Mesodermal cell (in vitro differentiated cells): ENCODE measurements around the gene OR6K6.

Source experiments
- H3K27ac ChIP-seq: 2 replicates; pipeline ENCODE4 v1.7.0; 2013; ENCODE audit warnings: mild to moderate bottlenecking, low read depth, low read length, moderate library complexity; ENCODE audit not compliant: severe bottlenecking
- H3K36me3 ChIP-seq: 2 replicates; pipeline ENCODE4 v1.7.1; 2013; ENCODE audit warnings: mild to moderate bottlenecking, low read length, moderate library complexity; ENCODE audit not compliant: control insufficient read depth, insufficient read depth
- H3K4me1 ChIP-seq: one replicate; pipeline ENCODE4 v1.7.1; 2013; ENCODE audit warnings: mild to moderate bottlenecking, low read length; ENCODE audit not compliant: insufficient read depth, control insufficient read depth, poor library complexity, severe bottlenecking
- H3K4me3 ChIP-seq: 2 replicates; pipeline ENCODE4 v1.7.0; 2013; ENCODE audit warnings: low read length, control low read depth, mild to moderate bottlenecking; ENCODE audit not compliant: insufficient read depth, poor library complexity, severe bottlenecking; ENCODE audit errors: extremely low read depth
- H3K9me3 ChIP-seq: 2 replicates; pipeline ENCODE4 v1.7.1; 2013; ENCODE audit warnings: mild to moderate bottlenecking, low read length, moderate library complexity; ENCODE audit not compliant: control insufficient read depth
- WGBS, 2 experiments: methylation state at CpG; one replicate each; pipeline ENCODE4 v1.1.5; 2013; ENCODE audit warnings: missing lambda C conversion rate in 2 of 2; ENCODE audit not compliant: insufficient coverage in 2 of 2; 5-methylcytosine and 5-hydroxymethylcytosine counted together

OR6K6 gene

GRCh38 chr1:158731707-158732106 is 22.8 kb upstream of the OR6K6 start:
- Histone ChIP-seq H3K4me3 (no peak overlapping the region), H3K36me3 (no peaks in the 10 kb centered on the region), H3K9me3 (no peaks in the 10 kb centered on the region), H3K4me1 (peaks cover 3% of the 10 kb centered on the region), H3K27ac (no peak overlapping the region)
- 85 to 100% methylated on average over 3 to 4 of the region's 4 CpGs for WGBS, 2 experiments

GRCh38 chr1:158732524-158732923 is 22.0 kb upstream of the OR6K6 start:
- H3K4me3 ChIP-seq: no peak overlapping the region
- no peaks in the 10 kb centered on the region for H3K36me3 ChIP-seq
- 100% methylated on average over 1 of the region's 2 CpGs for WGBS, 2 experiments
- no peaks in the 10 kb centered on the region for H3K9me3 ChIP-seq
- no peak overlapping the region for H3K27ac ChIP-seq
- peaks cover 3% of the 10 kb centered on the region for H3K4me1 ChIP-seq

DNA sequence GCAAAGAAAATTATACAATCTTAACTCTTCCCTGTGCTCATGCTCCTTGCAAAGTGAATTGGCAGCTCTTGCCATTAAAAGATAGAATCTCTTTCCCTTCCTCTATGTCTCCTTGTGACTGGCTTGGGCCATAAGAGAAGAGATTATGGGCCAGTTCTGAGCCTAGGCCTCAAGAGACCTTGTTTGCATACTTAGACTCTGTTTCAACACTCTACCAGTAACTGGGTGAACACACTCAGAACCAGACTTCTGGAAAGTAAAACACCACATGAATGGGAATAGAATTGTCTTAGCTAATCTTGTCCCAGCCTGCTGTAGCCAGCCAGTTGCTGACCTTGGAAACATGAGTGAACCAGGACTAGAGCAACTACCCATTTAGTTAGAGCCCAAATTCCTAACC is 18.7 kb upstream of the OR6K6 start:
- H3K27ac ChIP-seq: no peak overlapping the region
- H3K4me3 ChIP-seq: no peak overlapping the region
- H3K36me3 ChIP-seq: no peaks in the 10 kb centered on the region
- H3K4me1 ChIP-seq: peaks cover 3% of the 10 kb centered on the region
- no peaks in the 10 kb centered on the region for H3K9me3 ChIP-seq

DNA sequence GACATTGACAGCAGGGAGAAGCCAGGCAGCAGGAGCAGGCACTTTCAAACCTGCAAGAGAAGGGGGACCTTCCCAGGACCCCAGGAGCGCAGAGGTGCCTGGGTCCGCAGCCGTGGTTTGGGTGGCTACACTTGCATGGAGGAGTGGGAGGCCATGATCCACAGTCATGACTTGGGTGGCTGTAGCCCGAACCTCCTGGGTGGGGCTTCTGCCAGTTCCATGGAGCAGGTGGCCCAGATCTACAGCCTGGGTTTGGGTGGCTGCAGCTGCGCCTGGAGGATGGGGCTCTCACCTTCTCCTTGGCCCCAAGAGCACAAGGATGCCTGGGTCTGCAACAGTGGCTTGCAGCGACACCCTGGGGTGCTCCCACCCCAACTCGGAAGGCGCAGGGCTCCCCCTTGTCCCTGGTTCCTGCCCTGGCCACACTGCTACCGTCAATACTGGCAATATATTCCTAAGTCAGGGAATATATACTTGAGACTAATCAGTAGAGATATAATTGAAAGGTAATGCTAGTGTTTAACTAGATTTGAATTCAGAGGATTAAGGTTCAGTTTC is 2.3 kb upstream of the OR6K6 start:
- Histone ChIP-seq H3K9me3 (no peaks in the 10 kb centered on the region), H3K4me3 (no peak overlapping the region), H3K36me3 (no peaks in the 10 kb centered on the region), H3K4me1 (no peaks in the 10 kb centered on the region), H3K27ac (no peak overlapping the region)
- WGBS, 2 experiments: 91 to 96% methylated on average over 4 to 6 of the region's 9 CpGs

GRCh38 chr1:158771950-158772866 is 17.7 kb downstream of the OR6K6 start, which contains the start of gene OR6N1:
Gene OR6N1, minus strand, starts transcription at chr1:158772195. Its CDS starts 5,513 bp downstream, at chr1:158766682.
- Histone ChIP-seq H3K9me3 (no peaks in the 10 kb centered on the region), H3K36me3 (no peaks in the 10 kb centered on the region), H3K4me3 (no peak within 1 kb of the TSS), H3K27ac (no peak within 1 kb of the TSS), H3K4me1 (no peaks in the 10 kb centered on the region)
- 93 to 100% methylated on average over 3 of the region's 6 CpGs for WGBS, 2 experiments

DNA sequence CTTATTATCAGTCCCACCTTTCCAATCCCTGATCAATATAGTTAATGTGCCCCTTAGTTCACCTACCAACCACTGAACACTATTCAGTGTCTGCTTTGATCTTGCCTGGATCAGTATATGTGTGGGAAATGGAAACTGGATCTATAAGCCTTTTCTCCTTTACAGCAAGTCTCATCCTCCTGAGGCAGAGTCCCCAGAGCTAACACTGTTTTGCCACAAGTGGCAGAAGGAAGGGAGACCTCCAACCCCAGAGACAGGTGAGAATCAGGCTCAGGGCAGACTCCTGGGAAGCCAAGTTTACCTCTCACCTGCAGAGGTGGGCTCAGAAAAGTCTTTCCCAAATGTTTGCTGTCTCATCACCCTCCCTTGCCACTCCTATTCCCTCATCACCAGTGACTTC is 26.6 kb downstream of the OR6K6 start, which contains the start of gene OR6N2:
Gene OR6N2 (minus strand): TSS at position 101 of the 400 bp plus-strand sequence. CDS start 3,569 bp downstream, outside the sequence.
- no peak within 1 kb of the TSS for H3K4me3 ChIP-seq
- no peaks in the 10 kb centered on the region for H3K9me3 ChIP-seq
- H3K4me1 ChIP-seq: no peaks in the 10 kb centered on the region
- H3K36me3 ChIP-seq: no peaks in the 10 kb centered on the region
- H3K27ac ChIP-seq: no peak within 1 kb of the TSS

GRCh38 chr1:158793604-158794003 is 39.1 kb downstream of the OR6K6 start:
- 54 to 79% methylated on average over 2 of the region's 2 CpGs for WGBS, 2 experiments
- Histone ChIP-seq H3K9me3 (no peaks in the 10 kb centered on the region), H3K27ac (no peak overlapping the region), H3K4me3 (no peak overlapping the region), H3K4me1 (no peaks in the 10 kb centered on the region), H3K36me3 (no peaks in the 10 kb centered on the region)

GRCh38 chr1:158794247-158794646 is 39.7 kb downstream of the OR6K6 start:
- no peaks in the 10 kb centered on the region for H3K36me3 ChIP-seq
- no peaks in the 10 kb centered on the region for H3K4me1 ChIP-seq
- no peaks in the 10 kb centered on the region for H3K9me3 ChIP-seq
- H3K27ac ChIP-seq: no peak overlapping the region
- no peak overlapping the region for H3K4me3 ChIP-seq
- 75 to 87% methylated on average over 4 to 5 of the region's 6 CpGs for WGBS, 2 experiments

GRCh38 chr1:158798531-158798930 is 44.0 kb downstream of the OR6K6 start:
- H3K4me3 ChIP-seq: no peak overlapping the region
- H3K9me3 ChIP-seq: no peaks in the 10 kb centered on the region
- no peak overlapping the region for H3K27ac ChIP-seq
- 90 to 91% methylated on average over 1 to 3 of the region's 3 CpGs for WGBS, 2 experiments
- H3K4me1 ChIP-seq: no peaks in the 10 kb centered on the region
- no peaks in the 10 kb centered on the region for H3K36me3 ChIP-seq

GRCh38 chr1:158799689-158800088 is 45.2 kb downstream of the OR6K6 start:
- 83 to 100% methylated on average over 1 to 2 of the region's 4 CpGs for WGBS, 2 experiments
- no peak overlapping the region for H3K27ac ChIP-seq
- no peaks in the 10 kb centered on the region for H3K4me1 ChIP-seq
- no peak overlapping the region for H3K4me3 ChIP-seq
- H3K36me3 ChIP-seq: no peaks in the 10 kb centered on the region
- no peaks in the 10 kb centered on the region for H3K9me3 ChIP-seq

DNA sequence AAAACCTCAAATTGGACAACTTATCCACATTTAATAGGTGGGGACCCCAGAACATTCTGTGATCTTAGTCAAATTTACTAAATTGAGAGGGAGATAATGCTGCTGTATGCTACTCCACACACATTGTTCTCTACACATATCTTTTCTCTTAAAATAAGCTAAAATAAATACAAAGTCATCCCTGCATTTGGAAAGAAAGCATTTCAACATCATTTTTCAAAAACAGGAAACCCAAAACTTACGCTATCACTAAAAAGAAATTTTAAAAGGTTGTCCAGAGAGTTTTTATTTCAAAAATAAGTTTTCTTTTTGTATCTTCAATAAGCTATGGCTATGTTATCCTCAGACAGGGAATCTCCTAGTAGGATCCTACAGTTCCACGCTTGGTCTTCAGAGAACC is 46.0 kb downstream of the OR6K6 start:
- Histone ChIP-seq H3K27ac (no peak overlapping the region), H3K9me3 (no peaks in the 10 kb centered on the region), H3K4me1 (no peaks in the 10 kb centered on the region), H3K4me3 (no peak overlapping the region), H3K36me3 (no peaks in the 10 kb centered on the region)
- 100% methylated on average over 1 of the region's 2 CpGs for WGBS, 2 experiments
